GM23248 (cell line): ENCODE data around the gene ALOXE3.

ENCODE experiments used
- EZH2 ChIP-seq: fragments of 200-600 bp; sonication (generic); IDR thresholded peaks from 2 replicates; pipeline ENCODE4 v1.6.1; 2018; ENCODE audit warnings: antibody characterized with exemption, mild to moderate bottlenecking; ENCODE audit not compliant: insufficient read depth, poor library complexity, severe bottlenecking
- EZH2phosphoT487 ChIP-seq: fragments of 200-600 bp; sonication (generic); IDR thresholded peaks from 2 replicates; pipeline ENCODE4 v1.6.1; 2018; ENCODE audit warnings: antibody characterized with exemption, moderate library complexity, mild to moderate bottlenecking, low read depth; ENCODE audit not compliant: insufficient read depth

DNA sequence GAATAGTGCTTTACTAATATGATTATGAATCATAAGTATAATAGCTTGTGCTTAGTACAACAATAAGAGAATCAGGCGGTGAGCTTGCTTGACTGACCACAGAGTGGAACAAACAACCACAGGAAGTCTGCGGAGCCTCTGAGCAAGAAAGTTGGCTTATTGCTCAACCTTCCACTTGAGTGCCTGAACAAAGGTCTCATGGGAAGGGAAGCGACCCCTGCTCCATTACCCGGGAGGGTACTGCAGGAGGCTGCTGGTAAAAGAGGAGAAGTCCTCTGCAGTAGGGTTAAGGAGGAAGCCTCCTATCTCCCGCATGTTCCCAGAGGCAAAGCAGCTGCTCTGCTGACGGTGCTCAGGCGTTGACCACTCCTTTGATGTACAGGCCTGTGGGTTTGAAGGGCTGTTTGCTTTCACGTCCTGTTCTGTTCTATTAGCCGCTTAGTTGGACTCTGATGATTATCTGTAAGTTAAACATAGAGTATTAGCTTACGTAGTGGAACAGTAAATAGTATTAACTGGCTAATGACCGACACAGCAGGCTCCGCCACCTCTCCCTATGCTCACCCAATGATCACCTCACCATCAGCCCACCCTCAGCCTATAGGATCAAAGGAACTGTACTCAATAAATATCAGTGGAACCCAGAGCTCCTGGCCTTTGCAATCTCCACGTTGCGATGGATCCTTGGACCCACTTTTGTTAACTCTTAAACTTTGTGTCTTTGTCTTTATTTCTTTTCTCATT is 61.9 kb downstream of the ALOXE3 start:
- TF ChIP-seq EZH2phosphoT487 (no peak), EZH2 (no peak)
